Keratinocyte (primary cell): ENCODE data around the gene EID3. TPM values are rescaled to one million over a fixed set of nuclear protein-coding genes. Genes with fewer than 3 reads are reported as not detected.
"Not testable (repeated sequence)": the region's sequence is repeated elsewhere in the genome, so short reads cannot be mapped to it uniquely, and the experiment has no call there.

Source experiments
- DNase-seq: peaks from one replicate; pipeline ENCODE4 v3.0.0-alpha.2; 2011; ENCODE audit warnings: low read depth, missing footprints, low spot score
- FAIRE-seq: peaks from 2 replicates; lab custom pipeline; 2011; peaks lifted over from hg19 to GRCh38; lab: Jason Lieb, UNC
- H2AFZ ChIP-seq: 2 replicates; pipeline ENCODE4 v1.6.0; 2012; ENCODE audit warnings: low read length, control low read depth, inconsistent platforms; ENCODE audit not compliant: control insufficient read depth
- H3K27ac ChIP-seq: 2 replicates; pipeline ENCODE4 v1.5.1; 2011; ENCODE audit warnings: low read length; ENCODE audit not compliant: control insufficient read depth, insufficient read depth
- H3K27me3 ChIP-seq: 3 replicates; pipeline ENCODE4 v1.6.0; 2011; ENCODE audit warnings: low read length; ENCODE audit not compliant: control insufficient read depth, insufficient read depth; ENCODE audit errors: extremely low read depth
- H3K36me3 ChIP-seq, 2 experiments: 2 replicates in 1 of 2; 3 replicates in 1 of 2; pipeline ENCODE4 v1.5.1; 2011; ENCODE audit warnings: low read length in 2 of 2, mild to moderate bottlenecking in 1 of 2; ENCODE audit not compliant: control insufficient read depth in 2 of 2, insufficient read depth in 2 of 2; ENCODE audit errors: extremely low read depth in 1 of 2
- H3K4me1 ChIP-seq: 3 replicates; pipeline ENCODE4 v1.5.1; 2011; ENCODE audit warnings: low read length; ENCODE audit not compliant: control insufficient read depth, insufficient read depth; ENCODE audit errors: extremely low read depth
- H3K4me2 ChIP-seq: 3 replicates; pipeline ENCODE4 v1.6.0; 2011; ENCODE audit warnings: low read depth, low read length; ENCODE audit not compliant: control insufficient read depth, insufficient read depth; ENCODE audit errors: extremely low read depth
- H3K4me3 ChIP-seq, 3 experiments: fragments of 200-600 bp in 1 of 3; sonication (generic) in 1 of 3; 2 replicates in 2 of 3; 3 replicates in 1 of 3; pipeline ENCODE4 v1.5.1; 2011 to 2016; ENCODE audit warnings: low read length in 3 of 3, mild to moderate bottlenecking in 3 of 3, control low read depth in 2 of 3, inconsistent platforms in 1 of 3, low read depth in 1 of 3, mixed read lengths in 1 of 3, mixed run types in 1 of 3, moderate library complexity in 1 of 3; ENCODE audit not compliant: control insufficient read depth in 2 of 3, insufficient read depth in 2 of 3; ENCODE audit errors: extremely low read depth in 1 of 3
- H3K79me2 ChIP-seq: 2 replicates; pipeline ENCODE4 v1.6.0; 2012; ENCODE audit warnings: low read length; ENCODE audit not compliant: control insufficient read depth, insufficient read depth
- H3K9ac ChIP-seq: 3 replicates; pipeline ENCODE4 v1.6.0; 2011; ENCODE audit warnings: low read length; ENCODE audit not compliant: control insufficient read depth, insufficient read depth; ENCODE audit errors: extremely low read depth
- H3K9me1 ChIP-seq: 3 replicates; pipeline ENCODE4 v1.6.0; 2011; ENCODE audit warnings: low read length; ENCODE audit not compliant: control insufficient read depth, insufficient read depth; ENCODE audit errors: extremely low read depth
- H3K9me3 ChIP-seq: 2 replicates; pipeline ENCODE4 v1.5.1; 2012; ENCODE audit warnings: low read depth, low read length; ENCODE audit not compliant: control insufficient read depth
- H4K20me1 ChIP-seq: 3 replicates; pipeline ENCODE4 v1.6.0; 2011; ENCODE audit warnings: low read length; ENCODE audit not compliant: control insufficient read depth, insufficient read depth; ENCODE audit errors: extremely low read depth
- CTCF ChIP-seq, 3 experiments: IDR thresholded peaks in 1 of 3; conservative IDR thresholded peaks in 1 of 3; optimal IDR thresholded peaks in 1 of 3; 2 replicates in 2 of 3; 3 replicates in 1 of 3; pipeline versions ENCODE3 to v1.5.1; 2011; ENCODE audit warnings: low read length in 3 of 3, mild to moderate bottlenecking in 3 of 3, moderate library complexity in 2 of 3, control low read depth in 1 of 3, inconsistent platforms in 1 of 3; ENCODE audit not compliant: insufficient read depth in 2 of 3; ENCODE audit errors: extremely low read depth in 1 of 3
- EZH2 ChIP-seq: IDR thresholded peaks from one replicate; pipeline ENCODE4 v1.6.1; 2012; ENCODE audit warnings: inconsistent platforms, mild to moderate bottlenecking, low read length, moderate library complexity
- dilution Hi-C: fragments of 300-500 bp; cut with MboI; formaldehyde crosslinking; loops from one replicate; pipeline ENCODE4 v1.7.0; 2020; ENCODE audit warnings: low sequenced_read_pairs; ENCODE audit not compliant: extremely low pct_ligation_motif_present
- polyA plus RNA-seq, 5 experiments: library from polyadenylated mRNA; depleted of rRNA in 3 of 5; stranded (reverse) in 3 of 5; stranded (forward) in 1 of 5; unstranded in 1 of 5; fragments of >200 nt; gene quantifications; 1 replicate in 1 of 5; 2 replicates in 3 of 5; 3 replicates in 1 of 5; pipeline versions ENCODE4 v1.2.1 to v1.2.3, GENCODE V29; 2011 to 2012; ENCODE audit warnings: missing spikeins in 2 of 5, low read depth in 1 of 5, low replicate concordance in 1 of 5

Gene EID3
- polyA plus RNA-seq, 1 donor (not counting 4 experiments of a cell fraction or from before 2014, with no cell fraction given) = 1.8 TPM

- Histone ChIP-seq H3K79me2 (peaks cover 13% of the 10 kb centered on the region), H3K27ac (no peak overlapping the region), H4K20me1 (peaks cover 5% of the 10 kb centered on the region), H3K27me3 (no peaks in the 10 kb centered on the region), H3K4me3 (no peak overlapping the region), H3K9me1 (no peaks in the 10 kb centered on the region), H3K9ac (no peak overlapping the region), H2AFZ (no peak overlapping the region), H3K36me3 (peaks cover 24 to 25% of the 10 kb centered on the region in 2 experiments), H3K9me3 (no peaks in the 10 kb centered on the region), H3K4me2 (no peak overlapping the region), H3K4me1 (no peaks in the 10 kb centered on the region)
- FAIRE-seq (no peak), DNase-seq (no peak)
- TF ChIP-seq EZH2 (no peak), CTCF (optimal IDR thresholded peaks at IDR 0.05 in 1 of 3, IDR thresholded peaks at IDR 0.05 in 1 of 3, conservative IDR thresholded peaks at IDR 0.05 in 1 of 3; ENCODE audit: extremely low read depth in 1 of 3, insufficient read depth in 2 of 3, low read length in 3 of 3) (no peak)
- dilution Hi-C loops = no loop called here
Measured at GRCh38 chr12:104331376-104331775, 27.8 kb downstream of the EID3 start.

- H2AFZ ChIP-seq, dilution Hi-C loops, H3K9me3 ChIP-seq, FAIRE-seq, DNase-seq, H3K4me1 ChIP-seq, H3K9me1 ChIP-seq, H3K27ac ChIP-seq, H3K4me3 ChIP-seq, H3K27me3 ChIP-seq, H4K20me1 ChIP-seq, H3K4me2 ChIP-seq, H3K9ac ChIP-seq: not testable (repeated sequence)
- H3K36me3 ChIP-seq = peaks cover 27 to 28% of the 10 kb centered on the region in 2 experiments
- H3K79me2 ChIP-seq = peaks cover 15% of the 10 kb centered on the region
Measured at GRCh38 chr12:104332273-104332672, 28.7 kb downstream of the EID3 start.

GRCh38 chr12:104333692-104334255 is 30.2 kb downstream of the EID3 start:
- H4K20me1 ChIP-seq = peaks cover 5% of the 10 kb centered on the region
- no peaks in the 10 kb centered on the region for H3K9me1 ChIP-seq
- no peak overlapping the region for H3K4me2 ChIP-seq
- no peaks in the 10 kb centered on the region for H3K4me1 ChIP-seq
- H3K79me2 ChIP-seq = peaks cover 12% of the 10 kb centered on the region
- no peak for TF ChIP-seq EZH2
- no peak for TF ChIP-seq CTCF (optimal IDR thresholded peaks at IDR 0.05 in 1 of 3, IDR thresholded peaks at IDR 0.05 in 1 of 3, conservative IDR thresholded peaks at IDR 0.05 in 1 of 3; ENCODE audit: extremely low read depth in 1 of 3, insufficient read depth in 2 of 3, low read length in 3 of 3)
- no peaks in the 10 kb centered on the region for H3K27me3 ChIP-seq
- no peak overlapping the region for H3K4me3 ChIP-seq
- peaks cover 24 to 29% of the 10 kb centered on the region in 2 experiments for H3K36me3 ChIP-seq
- no peak overlapping the region for H2AFZ ChIP-seq
- dilution Hi-C loops = no loop called here
- FAIRE-seq = no peak
- no peak for DNase-seq
- no peaks in the 10 kb centered on the region for H3K9me3 ChIP-seq
- no peak overlapping the region for H3K9ac ChIP-seq
- no peak overlapping the region for H3K27ac ChIP-seq
